Liver (tissue), 9 donors: ENCODE measurements around the gene MEAK7. TPM values are rescaled to one million over a fixed set of nuclear protein-coding genes. Genes with fewer than 3 reads are reported as not detected.

Experiments
- DNase-seq: peaks from one replicate; pipeline ENCODE4 v3.0.0-alpha.2; 2017; ENCODE audit warnings: low spot score
- H3K27ac ChIP-seq, 2 donors: one replicate each; pipeline ENCODE4 v1.7.0; 2013; ENCODE audit warnings: inconsistent platforms in 2 of 2, low read length in 2 of 2, control low read depth in 1 of 2, low read depth in 1 of 2, mild to moderate bottlenecking in 1 of 2
- H3K27me3 ChIP-seq, 4 donors: one replicate each; pipeline versions ENCODE4 v1.6.1 to v1.7.0; 2013; ENCODE audit warnings: low read length in 3 of 4, inconsistent platforms in 1 of 4, mild to moderate bottlenecking in 1 of 4, moderate library complexity in 1 of 4; ENCODE audit not compliant: control insufficient read depth in 4 of 4, insufficient read depth in 4 of 4
- H3K36me3 ChIP-seq, 4 donors: one replicate each; pipeline versions ENCODE4 v1.6.1 to v1.7.0; 2013; ENCODE audit warnings: low read length in 3 of 4, mild to moderate bottlenecking in 3 of 4, low read depth in 1 of 4, moderate library complexity in 1 of 4; ENCODE audit not compliant: control insufficient read depth in 4 of 4, insufficient read depth in 3 of 4
- H3K4me1 ChIP-seq, 4 donors: one replicate each; pipeline versions ENCODE4 v1.6.1 to v1.7.0; 2013; ENCODE audit warnings: low read length in 3 of 4, mild to moderate bottlenecking in 3 of 4, moderate library complexity in 1 of 4; ENCODE audit not compliant: control insufficient read depth in 4 of 4, insufficient read depth in 4 of 4
- H3K4me3 ChIP-seq, 3 donors: one replicate each; pipeline versions ENCODE4 v1.6.1 to v1.7.0; 2013; ENCODE audit warnings: low read length in 3 of 3, control low read depth in 1 of 3, low read depth in 1 of 3, mild to moderate bottlenecking in 1 of 3
- H3K9ac ChIP-seq, 2 donors: one replicate each; pipeline ENCODE4 v1.7.0; 2013; ENCODE audit warnings: low read length in 2 of 2, mild to moderate bottlenecking in 2 of 2, moderate library complexity in 2 of 2, control low read depth in 1 of 2, low read depth in 1 of 2
- H3K9me3 ChIP-seq, 4 donors: one replicate each; pipeline versions ENCODE4 v1.6.1 to v1.7.0; 2013; ENCODE audit warnings: low read length in 3 of 4; ENCODE audit not compliant: control insufficient read depth in 4 of 4
- ATF3 ChIP-seq: IDR thresholded peaks from 2 replicates; pipeline ENCODE4 v1.6.1; 2016; ENCODE audit warnings: antibody characterized with exemption
- CTCF ChIP-seq: fragments of 150-350 bp; IDR thresholded peaks from 2 replicates; pipeline ENCODE4 v1.5.1; 2017; ENCODE audit warnings: improper control_type of control experiment, low read depth, low read length; ENCODE audit not compliant: missing input control
- EGR1 ChIP-seq, 2 donors: IDR thresholded peaks; 2 replicates each; pipeline ENCODE4 v1.6.1; 2016 to 2018; ENCODE audit warnings: antibody characterized with exemption in 2 of 2, low read depth in 2 of 2
- FOXA1 ChIP-seq: IDR thresholded peaks from 2 replicates; pipeline ENCODE4 v1.6.1; 2016; ENCODE audit warnings: antibody characterized with exemption
- FOXA2 ChIP-seq: IDR thresholded peaks from 2 replicates; pipeline ENCODE4 v1.6.1; 2016; ENCODE audit warnings: antibody characterized with exemption
- GABPA ChIP-seq, 2 donors: IDR thresholded peaks in 1 of 2; conservative IDR thresholded peaks in 1 of 2; 2 replicates each; pipeline ENCODE4 v1.6.1; 2016; ENCODE audit warnings: antibody characterized with exemption in 2 of 2, mild to moderate bottlenecking in 1 of 2, moderate library complexity in 1 of 2
- HNF4G ChIP-seq: IDR thresholded peaks from 2 replicates; pipeline ENCODE4 v1.6.1; 2016; ENCODE audit warnings: antibody characterized with exemption
- JUND ChIP-seq, 2 donors: IDR thresholded peaks; 2 replicates each; pipeline ENCODE4 v1.6.1; 2016; ENCODE audit warnings: antibody characterized with exemption in 2 of 2
- MAX ChIP-seq: IDR thresholded peaks from 2 replicates; pipeline ENCODE4 v1.6.1; 2016; ENCODE audit warnings: antibody characterized with exemption
- NR2F2 ChIP-seq: IDR thresholded peaks from 2 replicates; pipeline ENCODE4 v1.6.1; 2016; ENCODE audit warnings: antibody characterized with exemption
- RAD21 ChIP-seq, 2 donors: IDR thresholded peaks; 2 replicates each; pipeline ENCODE4 v1.6.1; 2016; ENCODE audit warnings: antibody characterized with exemption in 2 of 2, mild to moderate bottlenecking in 2 of 2
- REST ChIP-seq: IDR thresholded peaks from 2 replicates; pipeline ENCODE4 v1.6.1; 2016; ENCODE audit warnings: antibody characterized with exemption, mild to moderate bottlenecking
- RXRA ChIP-seq, 2 donors: IDR thresholded peaks; 2 replicates each; pipeline ENCODE4 v1.6.1; 2017 to 2018; ENCODE audit warnings: antibody characterized with exemption in 2 of 2, mild to moderate bottlenecking in 1 of 2
- SP1 ChIP-seq: IDR thresholded peaks from 2 replicates; pipeline ENCODE4 v1.6.1; 2018; ENCODE audit warnings: antibody characterized with exemption, mild to moderate bottlenecking
- TAF1 ChIP-seq: conservative IDR thresholded peaks from 2 replicates; pipeline ENCODE4 v1.6.1; 2016; ENCODE audit warnings: antibody characterized with exemption, mild to moderate bottlenecking
- YY1 ChIP-seq: IDR thresholded peaks from 2 replicates; pipeline ENCODE4 v1.6.1; 2016; ENCODE audit warnings: antibody characterized with exemption, mild to moderate bottlenecking
- ZBTB33 ChIP-seq: IDR thresholded peaks from 2 replicates; pipeline ENCODE4 v1.6.1; 2016; ENCODE audit warnings: antibody characterized with exemption
- WGBS: extraction: QIAGEN DNeasy Blood & Tissue Kit; methylation state at CpG from one replicate; pipeline ENCODE4 v1.1.7; 2013; 5-methylcytosine and 5-hydroxymethylcytosine counted together
- polyA plus RNA-seq, 2 donors: library from polyadenylated mRNA; stranded (reverse) in 1 of 2; unstranded in 1 of 2; fragments of 200-250 nt in 1 of 2; fragments of >200 nt in 1 of 2; fragmentation: Nextera tagmentation in 1 of 2; extraction: Ambion mirVana in 1 of 2; gene quantifications; one replicate each; pipeline versions ENCODE4 v1.2.1 to v1.2.3, GENCODE V29; 2013 to 2015
- total RNA-seq, 2 donors: library from RNA; depleted of rRNA; stranded (reverse); fragments of >200 nt; gene quantifications; one replicate each; pipeline ENCODE4 v1.2.3, GENCODE V29; 2014
- donor health status: healthy.
- donor health status: healthy.
- donor health status: healthy.
- donor health status: healthy.
- donor health status: healthy.

Gene MEAK7
- total and polyA plus RNA-seq, 4 donors = 1.3 to 4.0 (median 2.2) TPM

GRCh38 chr16:84500531-84500930 is 3.9 kb downstream of the MEAK7 start:
- WGBS = 95% methylated on average over 13 of the region's 13 CpGs
- no peaks in the 10 kb centered on the region for H3K9me3 ChIP-seq
- no peak overlapping the region for H3K9ac ChIP-seq
- peaks cover 3 to 8% (median 4%) of the 10 kb centered on the region in 4 donors for H3K36me3 ChIP-seq
- H3K4me3 ChIP-seq = no peak overlapping the region
- no peak for DNase-seq
- H3K27me3 ChIP-seq = no peaks in the 10 kb centered on the region
- peaks cover 2 to 14% (median 10%) of the 10 kb centered on the region in 4 donors for H3K4me1 ChIP-seq
- no peak overlapping the region for H3K27ac ChIP-seq
- TF ChIP-seq SP1 (no peak), MAX (no peak), EGR1 (IDR thresholded peaks at IDR 0.05; ENCODE audit: low read depth in 2 of 2) (no peak), GABPA (IDR thresholded peaks at IDR 0.05 in 1 of 2, conservative IDR thresholded peaks at IDR 0.05 in 1 of 2) (no peak), RXRA (IDR thresholded peaks at IDR 0.05) (no peak), TAF1 (no peak), NR2F2 (no peak), REST (no peak)

GRCh38 chr16:84499638-84500037 is 4.8 kb downstream of the MEAK7 start:
- H3K9me3 ChIP-seq = no peaks in the 10 kb centered on the region
- peaks cover 3 to 12% (median 4%) of the 10 kb centered on the region in 4 donors for H3K36me3 ChIP-seq
- 93% methylated on average over 15 of the region's 15 CpGs for WGBS
- no peak overlapping the region for H3K4me3 ChIP-seq
- no peak overlapping the region for H3K27ac ChIP-seq
- H3K9ac ChIP-seq = no peak overlapping the region
- no peak for TF ChIP-seq CTCF
- no peaks in the 10 kb centered on the region for H3K27me3 ChIP-seq
- peaks cover 0 to 8% (median 5%) of the 10 kb centered on the region in 4 donors for H3K4me1 ChIP-seq
- DNase-seq = no peak

GRCh38 chr16:84498859-84499620 is 5.4 kb downstream of the MEAK7 start:
- Histone ChIP-seq H3K4me3 (no peak overlapping the region), H3K9ac (no peak overlapping the region), H3K27ac (no peak overlapping the region), H3K36me3 (peaks cover 3 to 14% (median 4%) of the 10 kb centered on the region in 4 donors), H3K4me1 (peaks cover 0 to 5% (median 5%) of the 10 kb centered on the region in 4 donors), H3K27me3 (no peaks in the 10 kb centered on the region), H3K9me3 (no peaks in the 10 kb centered on the region)
- DNase-seq = no peak
- 94% methylated on average over 13 of the region's 13 CpGs for WGBS
- no peak for TF ChIP-seq EGR1 (IDR thresholded peaks at IDR 0.05; ENCODE audit: low read depth in 2 of 2)
- no peak for TF ChIP-seq FOXA1
- no peak for TF ChIP-seq FOXA2
- TF ChIP-seq RXRA (IDR thresholded peaks at IDR 0.05) = no peak
- no peak for TF ChIP-seq ZBTB33
- TF ChIP-seq YY1 = no peak
- no peak for TF ChIP-seq GABPA (IDR thresholded peaks at IDR 0.05 in 1 of 2, conservative IDR thresholded peaks at IDR 0.05 in 1 of 2)
- TF ChIP-seq CTCF = no peak
- no peak for TF ChIP-seq ATF3
- no peak for TF ChIP-seq SP1
- TF ChIP-seq HNF4G = no peak
- TF ChIP-seq JUND (IDR thresholded peaks at IDR 0.05) = no peak
- TF ChIP-seq RAD21 (IDR thresholded peaks at IDR 0.05) = no peak
- no peak for TF ChIP-seq TAF1
